ENCODE measurements around the gene HIVEP2. TPM values are rescaled to one million over a fixed set of nuclear protein-coding genes. Genes with fewer than 3 reads are reported as not detected.

Gene HIVEP2
- total RNA-seq, 1 experiment from 2014 or later: 9.1 TPM

- Histone ChIP-seq H3K4me2 (ENCODE audit: low read length) (no peak overlapping the region), H3K79me2 (ENCODE audit: low read length) (no peaks in the 10 kb centered on the region), H3K36me3 (ENCODE audit: low read depth, low read length) (no peaks in the 10 kb centered on the region), H3K9ac (ENCODE audit: low read length) (no peak overlapping the region), H3F3A (ENCODE audit: low read length, unreplicated experiment) (no peaks in the 10 kb centered on the region), H3K4me3 (ENCODE audit: low read length) (no peak overlapping the region), H2AFZ (ENCODE audit: low read length) (no peak overlapping the region), H3K4me1 (ENCODE audit: insufficient read depth, low read length) (no peaks in the 10 kb centered on the region), H4K20me1 (ENCODE audit: low read length) (no peaks in the 10 kb centered on the region), H3K9me3 (ENCODE audit: low read length) (no peaks in the 10 kb centered on the region), H3K9me2 (replicated peaks; ENCODE audit: low read length) (no peaks in the 10 kb centered on the region), H3K27ac (ENCODE audit: low read length) (no peak overlapping the region), H3K27me3 (ENCODE audit: low read length) (no peaks in the 10 kb centered on the region)
- BruUV-seq (replicated peaks): no TSS peak
- intact Hi-C loops (cut with micrococcal nuclease): no loop called here
- DNase-seq: no peak
- no peak for ATAC-seq
- no peak for TF ChIP-seq EZH2 (IDR thresholded peaks at IDR 0.05; ENCODE audit: low read length, unreplicated experiment)
- TF ChIP-seq CTCF (conservative IDR thresholded peaks at IDR 0.05; ENCODE audit: low read depth, low read length): no peak
- no peak for TF ChIP-seq EZH2phosphoT487 (IDR thresholded peaks at IDR 0.05; ENCODE audit: borderline replicate concordance, low read length)
- POLR2A ChIA-PET (ENCODE audit: unreplicated experiment): interaction anchor here (0.5 kb wide), 1 partner anchor 563 kb away, joined by 3 read pairs; no protein-coding TSS in a partner anchor
- CTCF ChIA-PET: no interaction called here
Observed at GRCh38 chr6:142773859-142774648, 170.9 kb downstream of the HIVEP2 start.

- POLR2A ChIA-PET (ENCODE audit: unreplicated experiment): no interaction called here
- Histone ChIP-seq H3K36me3 (ENCODE audit: low read depth, low read length) (no peaks in the 10 kb centered on the region), H3K27ac (ENCODE audit: low read length) (no peak overlapping the region), H4K20me1 (ENCODE audit: low read length) (no peaks in the 10 kb centered on the region), H3K9me3 (ENCODE audit: low read length) (no peaks in the 10 kb centered on the region), H3K4me2 (ENCODE audit: low read length) (no peak overlapping the region), H3K27me3 (ENCODE audit: low read length) (no peaks in the 10 kb centered on the region), H3K4me3 (ENCODE audit: low read length) (no peak overlapping the region), H3F3A (ENCODE audit: low read length, unreplicated experiment) (no peaks in the 10 kb centered on the region), H3K79me2 (ENCODE audit: low read length) (no peaks in the 10 kb centered on the region), H3K4me1 (ENCODE audit: insufficient read depth, low read length) (no peaks in the 10 kb centered on the region), H3K9ac (ENCODE audit: low read length) (no peak overlapping the region), H2AFZ (ENCODE audit: low read length) (no peak overlapping the region), H3K9me2 (replicated peaks; ENCODE audit: low read length) (no peaks in the 10 kb centered on the region)
- DNase-seq (no peak), ATAC-seq (no peak)
- intact Hi-C loops (cut with micrococcal nuclease): no loop called here
- BruUV-seq (replicated peaks): no TSS peak
- CTCF ChIA-PET: no interaction called here
- no peak for TF ChIP-seq EZH2 (IDR thresholded peaks at IDR 0.05; ENCODE audit: low read length, unreplicated experiment)
- TF ChIP-seq EZH2phosphoT487 (IDR thresholded peaks at IDR 0.05; ENCODE audit: borderline replicate concordance, low read length): no peak
Observed at GRCh38 chr6:142773324-142773723, 171.7 kb downstream of the HIVEP2 start.

DNA sequence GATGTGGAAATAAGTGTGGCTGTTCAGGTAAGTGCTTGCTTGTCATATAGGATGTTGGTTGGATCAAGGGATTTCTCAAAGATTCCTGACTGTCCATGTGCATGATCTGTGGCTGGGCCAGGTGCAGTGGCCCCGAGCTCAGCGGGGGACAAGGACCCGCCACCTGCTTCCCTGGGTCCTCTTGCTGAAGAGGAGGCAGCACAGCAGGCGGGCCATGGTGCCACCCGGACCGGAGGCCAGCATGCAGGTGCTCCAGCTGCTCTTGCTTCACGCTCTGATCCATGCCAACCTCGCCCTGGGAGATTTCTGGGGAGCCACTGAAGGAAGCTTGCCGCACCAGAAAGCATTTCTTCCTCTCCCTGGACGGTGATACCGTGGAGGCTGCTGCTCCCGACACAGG is 173.8 kb downstream of the HIVEP2 start:
- no peaks in the 10 kb centered on the region for H4K20me1 ChIP-seq (ENCODE audit: low read length)
- no peak overlapping the region for H3K9ac ChIP-seq (ENCODE audit: low read length)
- H3K9me3 ChIP-seq (ENCODE audit: low read length): no peaks in the 10 kb centered on the region
- H2AFZ ChIP-seq (ENCODE audit: low read length): no peak overlapping the region
- POLR2A ChIA-PET (ENCODE audit: unreplicated experiment): no interaction called here
- CTCF ChIA-PET: no interaction called here
- no peak overlapping the region for H3K27ac ChIP-seq (ENCODE audit: low read length)
- H3F3A ChIP-seq (ENCODE audit: low read length, unreplicated experiment): no peaks in the 10 kb centered on the region
- no TSS peak for BruUV-seq (replicated peaks)
- H3K36me3 ChIP-seq (ENCODE audit: low read depth, low read length): no peaks in the 10 kb centered on the region
- DNase-seq: no peak
- no peaks in the 10 kb centered on the region for H3K4me1 ChIP-seq (ENCODE audit: insufficient read depth, low read length)
- intact Hi-C loops (cut with micrococcal nuclease): no loop called here
- TF ChIP-seq CTCF (conservative IDR thresholded peaks at IDR 0.05; ENCODE audit: low read depth, low read length) (no peak), EZH2 (IDR thresholded peaks at IDR 0.05; ENCODE audit: low read length, unreplicated experiment) (no peak), EZH2phosphoT487 (IDR thresholded peaks at IDR 0.05; ENCODE audit: borderline replicate concordance, low read length) (no peak)
- H3K79me2 ChIP-seq (ENCODE audit: low read length): no peaks in the 10 kb centered on the region
- H3K4me3 ChIP-seq (ENCODE audit: low read length): no peak overlapping the region
- no peak for ATAC-seq
- no peaks in the 10 kb centered on the region for H3K9me2 ChIP-seq (replicated peaks; ENCODE audit: low read length)
- H3K27me3 ChIP-seq (ENCODE audit: low read length): no peaks in the 10 kb centered on the region
- no peak overlapping the region for H3K4me2 ChIP-seq (ENCODE audit: low read length)

All from PC-3 (cell line).